Lung (tissue), 12 donors: Measurements from ENCODE around the gene MUC20. TPM values are rescaled to one million over a fixed set of nuclear protein-coding genes. Genes with fewer than 3 reads are reported as not detected.

Experiments
- ATAC-seq: fragments of 200-7000 bp; cut with Tn5 transposase; one replicate; pipeline ENCODE4 v1.9.1; 2020; ENCODE audit warnings: moderate number of reproducible peaks; ENCODE audit not compliant: insufficient read depth, low FRiP score
- DNase-seq, 3 donors: peaks; one replicate each; pipeline ENCODE4 v3.0.0-alpha.2; 2013 to 2017
- H3K27ac ChIP-seq, 2 donors: one replicate each; pipeline ENCODE4 v1.5.1; 2013; ENCODE audit warnings: mild to moderate bottlenecking in 2 of 2, moderate library complexity in 2 of 2, control low read depth in 1 of 2, inconsistent platforms in 1 of 2, low read depth in 1 of 2, low read length in 1 of 2
- H3K27me3 ChIP-seq, 3 donors: one replicate each; pipeline ENCODE4 v1.5.1; 2013; ENCODE audit warnings: low read length in 2 of 3; ENCODE audit not compliant: control insufficient read depth in 3 of 3, insufficient read depth in 3 of 3
- H3K36me3 ChIP-seq, 4 donors: one replicate each; pipeline ENCODE4 v1.5.1; 2013; ENCODE audit warnings: low read length in 4 of 4, mild to moderate bottlenecking in 1 of 4, moderate library complexity in 1 of 4; ENCODE audit not compliant: control insufficient read depth in 4 of 4, insufficient read depth in 4 of 4
- H3K4me1 ChIP-seq, 5 donors: one replicate each; pipeline ENCODE4 v1.5.1; 2013; ENCODE audit warnings: low read length in 5 of 5, mild to moderate bottlenecking in 2 of 5, moderate library complexity in 1 of 5; ENCODE audit not compliant: control insufficient read depth in 5 of 5, insufficient read depth in 5 of 5
- H3K4me3 ChIP-seq: one replicate; pipeline ENCODE4 v1.5.1; 2013; ENCODE audit warnings: mild to moderate bottlenecking, control low read depth, moderate library complexity
- H3K9ac ChIP-seq, 2 donors: one replicate each; pipeline ENCODE4 v1.5.1; 2013; ENCODE audit warnings: low read length in 2 of 2, control low read depth in 1 of 2; ENCODE audit not compliant: insufficient read depth in 1 of 2
- H3K9me3 ChIP-seq, 4 donors: one replicate each; pipeline ENCODE4 v1.5.1; 2013; ENCODE audit warnings: low read length in 3 of 4, mild to moderate bottlenecking in 1 of 4, moderate library complexity in 1 of 4; ENCODE audit not compliant: control insufficient read depth in 4 of 4, insufficient read depth in 3 of 4
- whole genome bisulfite sequencing, 2 donors: extraction: QIAGEN DNeasy Blood & Tissue Kit; methylation state at CpG; one replicate each; pipeline ENCODE4 v1.1.7; 2013; 5-methylcytosine and 5-hydroxymethylcytosine counted together
- polyA plus RNA-seq, 2 donors: library from polyadenylated mRNA; stranded (reverse); fragments of 200-250 nt; gene quantifications; one replicate each; pipeline ENCODE4 v1.2.1, GENCODE V29; 2013
- total RNA-seq, 2 donors: library from RNA; depleted of rRNA in 1 of 2; stranded (reverse); fragments of >200 nt in 1 of 2; gene quantifications; one replicate each; pipeline ENCODE4 v1.2.1, GENCODE V29; 2014 to 2021
- TF ChIP-seq, protein P1 (sequence below): IDR thresholded peaks from 2 replicates; pipeline ENCODE4 v1.5.1; 2012; ENCODE audit warnings: mild to moderate bottlenecking; ENCODE audit errors: control extremely low read depth, extremely low read depth
- donor health status: control.
- donor health status: control.
- donor health status: Bipolar disorder and iron deficiency.
- donor health status: healthy.
- donor health status: DM: yes; HTN: yes; CAD: no.

The MUC20 gene
- total and polyA plus RNA-seq, 4 donors = 11.0 to 23.9 (median 18.2) TPM

- H3K4me1 ChIP-seq = no peaks in the 10 kb centered on the region
- no peak overlapping the region for H3K27ac ChIP-seq
- no peaks in the 10 kb centered on the region for H3K9me3 ChIP-seq
- H3K27me3 ChIP-seq = peaks cover 0 to 8% (median 0%) of the 10 kb centered on the region in 3 donors
- 84 to 92% methylated on average over 12 to 13 of the region's 13 CpGs for WGBS, 2 donors
- H3K4me3 ChIP-seq = no peak overlapping the region
- no peak overlapping the region for H3K9ac ChIP-seq
- TF ChIP-seq, protein P1, sequence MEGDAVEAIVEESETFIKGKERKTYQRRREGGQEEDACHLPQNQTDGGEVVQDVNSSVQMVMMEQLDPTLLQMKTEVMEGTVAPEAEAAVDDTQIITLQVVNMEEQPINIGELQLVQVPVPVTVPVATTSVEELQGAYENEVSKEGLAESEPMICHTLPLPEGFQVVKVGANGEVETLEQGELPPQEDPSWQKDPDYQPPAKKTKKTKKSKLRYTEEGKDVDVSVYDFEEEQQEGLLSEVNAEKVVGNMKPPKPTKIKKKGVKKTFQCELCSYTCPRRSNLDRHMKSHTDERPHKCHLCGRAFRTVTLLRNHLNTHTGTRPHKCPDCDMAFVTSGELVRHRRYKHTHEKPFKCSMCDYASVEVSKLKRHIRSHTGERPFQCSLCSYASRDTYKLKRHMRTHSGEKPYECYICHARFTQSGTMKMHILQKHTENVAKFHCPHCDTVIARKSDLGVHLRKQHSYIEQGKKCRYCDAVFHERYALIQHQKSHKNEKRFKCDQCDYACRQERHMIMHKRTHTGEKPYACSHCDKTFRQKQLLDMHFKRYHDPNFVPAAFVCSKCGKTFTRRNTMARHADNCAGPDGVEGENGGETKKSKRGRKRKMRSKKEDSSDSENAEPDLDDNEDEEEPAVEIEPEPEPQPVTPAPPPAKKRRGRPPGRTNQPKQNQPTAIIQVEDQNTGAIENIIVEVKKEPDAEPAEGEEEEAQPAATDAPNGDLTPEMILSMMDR = no peak
- no peak for ATAC-seq
- DNase-seq = no peak
- H3K36me3 ChIP-seq = no peaks in the 10 kb centered on the region
Measured at GRCh38 chr3:195739561-195740111, 18.9 kb downstream of the MUC20 start.

GRCh38 chr3:195744437-195744836 is 23.7 kb downstream of the MUC20 start:
- no peaks in the 10 kb centered on the region for H3K4me1 ChIP-seq
- TF ChIP-seq, protein P1 = no peak
- no peak overlapping the region for H3K4me3 ChIP-seq
- H3K9me3 ChIP-seq = no peaks in the 10 kb centered on the region
- WGBS, 2 donors = 80 to 84% methylated on average over 4 of the region's 4 CpGs
- ATAC-seq (no peak), DNase-seq (no peak)
- H3K9ac ChIP-seq = no peak overlapping the region
- H3K36me3 ChIP-seq = no peaks in the 10 kb centered on the region
- peaks cover 0 to 18% (median 0%) of the 10 kb centered on the region in 3 donors for H3K27me3 ChIP-seq
- no peak overlapping the region for H3K27ac ChIP-seq

DNA sequence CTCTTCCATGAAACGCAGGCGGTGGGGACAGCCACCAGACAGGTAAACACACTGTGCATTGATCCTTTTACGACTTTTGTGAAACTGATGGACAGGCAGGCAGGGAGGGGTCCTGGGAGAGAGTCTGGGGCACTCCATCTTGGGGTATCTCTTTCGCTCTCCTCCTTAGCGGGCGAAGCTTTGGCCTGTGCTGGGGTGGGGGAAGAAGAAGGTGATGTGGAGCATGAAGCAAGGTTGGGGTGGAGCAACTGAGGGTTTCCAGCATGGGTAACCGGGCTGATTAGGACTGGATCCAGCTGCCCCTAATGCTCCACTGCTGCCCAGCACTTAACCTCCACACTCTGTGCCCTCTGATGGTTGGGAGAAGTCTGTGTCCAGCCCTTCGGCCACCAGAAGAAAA is 25.6 kb downstream of the MUC20 start:
- Histone ChIP-seq H3K27me3 (peaks cover 0 to 18% (median 0%) of the 10 kb centered on the region in 3 donors), H3K9me3 (no peaks in the 10 kb centered on the region), H3K9ac (no peak overlapping the region), H3K4me3 (no peak overlapping the region), H3K36me3 (no peaks in the 10 kb centered on the region), H3K4me1 (no peaks in the 10 kb centered on the region), H3K27ac (no peak overlapping the region)
- ATAC-seq = no peak
- WGBS, 2 donors = 71 to 78% methylated on average over 8 of the region's 8 CpGs
- TF ChIP-seq, protein P1 = no peak
- no peak for DNase-seq

- Histone ChIP-seq H3K27me3 (peaks cover 0 to 18% (median 0%) of the 10 kb centered on the region in 3 donors), H3K36me3 (no peaks in the 10 kb centered on the region), H3K9ac (no peak overlapping the region), H3K9me3 (no peaks in the 10 kb centered on the region), H3K4me3 (no peak overlapping the region), H3K4me1 (no peaks in the 10 kb centered on the region), H3K27ac (no peak overlapping the region)
- 85 to 87% methylated on average over 9 of the region's 9 CpGs for WGBS, 2 donors
- TF ChIP-seq, protein P1 = no peak
- no peak for DNase-seq
- no peak for ATAC-seq
Measured at GRCh38 chr3:195746751-195747150, 26.0 kb downstream of the MUC20 start.
